Sigmoid colon (tissue), 4 donors: Measurements from ENCODE around the gene KCNG2.

Experiments used
- EP300 ChIP-seq, 4 donors: sonication (generic); formaldehyde crosslinking; IDR thresholded peaks; one replicate each; pipeline ENCODE4 v1.6.1; 2017; ENCODE audit warnings: antibody characterized with exemption in 4 of 4
- TF ChIP-seq, protein P1 (sequence below), 4 experiments: fragments of 450-650 bp in 3 of 4; fragments of 200-600 bp in 1 of 4; IDR thresholded peaks; one replicate each; pipeline ENCODE4 v1.5.1; 2016 to 2019; ENCODE audit warnings: antibody characterized with exemption in 4 of 4, mild to moderate bottlenecking in 3 of 4, moderate library complexity in 2 of 4

DNA sequence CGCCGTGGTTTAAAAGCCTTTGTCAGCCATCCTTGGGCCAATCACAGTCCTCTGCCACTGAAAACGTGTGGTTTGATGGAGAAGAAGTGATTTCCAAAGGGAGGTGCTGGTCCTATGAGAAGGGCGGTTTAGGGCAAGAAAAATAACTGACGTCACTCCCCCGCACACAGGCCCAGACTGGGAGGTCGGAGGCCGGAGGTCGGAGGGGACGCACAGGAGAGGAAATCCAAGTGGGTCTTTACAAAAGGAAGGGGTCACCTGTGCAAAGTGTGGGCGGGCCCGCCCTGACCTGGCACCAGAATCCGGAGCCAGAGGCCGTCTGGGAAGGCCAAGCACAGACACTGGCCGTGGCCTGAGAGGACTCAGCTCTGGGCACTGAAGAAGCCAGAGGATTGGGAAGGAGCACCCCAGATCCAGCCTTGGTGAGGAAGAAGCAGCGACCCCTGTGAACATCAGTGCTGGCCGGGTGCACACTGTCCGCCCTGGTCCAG lies 18.0 kb upstream of the KCNG2 start:
- no peak for TF ChIP-seq EP300 (IDR thresholded peaks at IDR 0.05)
- TF ChIP-seq, protein P1, sequence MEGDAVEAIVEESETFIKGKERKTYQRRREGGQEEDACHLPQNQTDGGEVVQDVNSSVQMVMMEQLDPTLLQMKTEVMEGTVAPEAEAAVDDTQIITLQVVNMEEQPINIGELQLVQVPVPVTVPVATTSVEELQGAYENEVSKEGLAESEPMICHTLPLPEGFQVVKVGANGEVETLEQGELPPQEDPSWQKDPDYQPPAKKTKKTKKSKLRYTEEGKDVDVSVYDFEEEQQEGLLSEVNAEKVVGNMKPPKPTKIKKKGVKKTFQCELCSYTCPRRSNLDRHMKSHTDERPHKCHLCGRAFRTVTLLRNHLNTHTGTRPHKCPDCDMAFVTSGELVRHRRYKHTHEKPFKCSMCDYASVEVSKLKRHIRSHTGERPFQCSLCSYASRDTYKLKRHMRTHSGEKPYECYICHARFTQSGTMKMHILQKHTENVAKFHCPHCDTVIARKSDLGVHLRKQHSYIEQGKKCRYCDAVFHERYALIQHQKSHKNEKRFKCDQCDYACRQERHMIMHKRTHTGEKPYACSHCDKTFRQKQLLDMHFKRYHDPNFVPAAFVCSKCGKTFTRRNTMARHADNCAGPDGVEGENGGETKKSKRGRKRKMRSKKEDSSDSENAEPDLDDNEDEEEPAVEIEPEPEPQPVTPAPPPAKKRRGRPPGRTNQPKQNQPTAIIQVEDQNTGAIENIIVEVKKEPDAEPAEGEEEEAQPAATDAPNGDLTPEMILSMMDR (IDR thresholded peaks at IDR 0.05) = no peak
